Stimulated activated CD4-positive, alpha-beta T cell treated with anti-CD3 and anti-CD28 coated beads, Interleukin-1b, Interleukin-23, amount 100 ng/mL, for 48 hours (primary cell): ENCODE measurements around the gene TAF4.

Experiments used
- DNase-seq: peaks from one replicate; pipeline ENCODE4 v3.0.0-alpha.2; 2020

TAF4 gene

DNA sequence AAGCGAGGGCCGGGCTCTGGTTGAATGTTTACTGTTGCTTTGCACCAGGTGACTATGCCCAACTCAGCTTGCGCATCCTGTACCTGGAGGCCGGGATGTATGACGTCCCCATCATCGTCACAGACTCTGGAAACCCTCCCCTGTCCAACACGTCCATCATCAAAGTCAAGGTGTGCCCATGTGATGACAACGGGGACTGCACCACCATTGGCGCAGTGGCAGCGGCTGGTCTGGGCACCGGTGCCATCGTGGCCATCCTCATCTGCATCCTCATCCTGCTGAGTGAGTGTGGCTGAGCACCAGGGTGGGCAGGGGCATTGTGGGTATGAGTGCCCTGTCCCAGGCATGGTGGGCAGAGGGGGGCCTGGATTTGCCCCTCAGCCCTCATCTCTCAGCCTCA is 136.1 kb downstream of the TAF4 start:
- DNase-seq: no peak

DNA sequence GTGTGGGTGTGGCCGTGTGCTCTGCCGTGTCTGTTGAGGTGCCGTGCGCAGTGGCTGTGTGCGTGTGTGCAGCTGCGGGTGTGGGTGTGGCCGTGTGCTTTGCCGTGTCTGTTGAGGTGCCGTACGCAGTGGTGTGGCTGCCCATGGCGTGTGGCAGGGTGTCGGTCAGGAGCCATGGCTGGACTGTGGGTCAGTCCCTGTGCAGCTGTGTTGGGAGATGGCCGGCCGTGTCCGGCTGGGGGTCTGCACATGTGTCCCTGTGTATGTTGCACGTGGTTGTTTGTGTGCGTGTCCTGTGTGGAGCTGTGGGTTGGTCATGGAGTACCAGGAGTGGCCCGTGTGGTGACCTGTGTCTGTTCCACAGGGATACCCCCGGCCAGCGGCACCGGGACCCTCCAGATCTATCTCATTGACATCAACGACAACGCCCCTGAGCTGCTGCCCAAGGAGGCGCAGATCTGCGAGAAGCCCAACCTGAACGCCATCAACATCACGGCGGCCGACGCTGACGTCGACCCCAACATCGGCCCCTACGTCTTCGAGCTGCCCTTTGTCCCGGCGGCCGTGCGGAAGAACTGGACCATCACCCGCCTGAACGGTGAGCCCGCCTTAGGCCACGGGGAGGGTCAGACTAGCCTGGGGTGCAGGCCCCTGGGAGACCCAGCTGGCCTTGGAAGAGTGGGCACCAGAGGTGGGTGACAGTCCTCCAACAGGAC is 137.7 kb downstream of the TAF4 start:
- DNase-seq: no peak

DNA sequence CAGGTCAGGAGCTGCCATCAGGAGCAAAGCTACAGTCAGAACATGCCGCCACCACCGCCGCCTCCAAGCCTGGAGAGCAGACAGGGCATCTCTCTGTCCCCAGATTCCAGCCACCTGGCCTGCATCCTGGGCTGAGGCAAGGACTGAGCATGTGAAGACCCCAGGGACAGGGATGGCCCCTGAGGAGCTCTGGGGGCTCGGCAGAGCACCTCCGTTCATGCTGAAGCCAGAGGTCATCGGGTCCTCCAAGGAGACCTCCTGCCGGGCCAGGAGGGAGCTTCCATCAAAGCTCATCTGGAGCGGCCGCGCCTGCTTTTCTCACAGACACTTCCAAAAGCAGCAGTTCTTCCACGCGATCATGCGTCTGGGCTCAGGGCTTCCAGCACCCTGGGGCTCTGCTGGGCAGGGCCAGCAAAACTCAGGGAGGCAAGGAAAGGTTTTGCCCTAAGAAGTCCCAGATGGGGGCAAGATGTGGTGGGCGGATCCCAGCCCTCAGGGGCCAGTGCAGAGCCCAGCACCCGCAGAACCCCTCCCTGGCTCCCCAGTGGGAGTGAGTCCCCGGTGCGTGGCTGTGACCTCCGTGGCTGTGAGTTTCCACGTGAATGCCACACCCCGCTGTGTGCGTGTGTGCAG is 138.4 kb downstream of the TAF4 start:
- DNase-seq: no peak

DNA sequence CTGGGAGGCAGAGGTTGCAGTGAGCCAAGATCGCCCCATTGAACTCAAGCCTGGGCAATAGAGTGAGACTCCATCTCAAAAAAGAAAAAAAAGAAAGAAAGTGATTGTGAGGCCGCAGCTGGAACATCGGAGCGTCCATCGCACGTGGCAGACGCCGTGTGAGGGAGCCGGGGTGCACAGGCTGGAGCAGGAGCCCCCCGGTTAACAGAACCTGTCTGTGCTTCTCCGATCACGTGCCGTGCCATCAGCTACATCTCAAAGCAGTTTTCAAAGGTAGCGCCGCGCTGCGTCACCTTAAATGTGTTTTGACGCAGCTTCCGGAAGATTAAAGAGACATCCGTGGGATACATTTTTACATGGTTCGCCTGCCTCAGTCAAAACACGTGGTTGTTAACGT is 138.9 kb downstream of the TAF4 start:
- no peak for DNase-seq

DNA sequence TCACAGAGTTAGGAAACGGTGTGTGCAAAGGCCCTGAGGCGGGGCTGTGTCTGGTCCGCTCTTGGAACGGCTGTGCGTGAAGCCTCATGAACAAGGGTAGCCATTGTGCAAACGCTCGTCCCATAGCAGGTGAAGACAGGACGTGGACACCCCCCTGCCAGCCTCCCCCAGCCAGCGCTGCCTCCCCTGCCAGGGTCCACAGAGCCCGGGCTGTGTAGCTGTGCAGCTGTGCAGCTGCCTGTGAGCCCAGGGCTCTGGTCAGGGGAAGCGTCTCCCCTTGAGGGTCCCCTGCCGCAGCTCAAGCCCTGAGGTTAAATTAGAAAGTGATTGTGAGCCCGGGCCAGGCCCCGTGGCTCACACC is 139.4 kb downstream of the TAF4 start:
- no peak for DNase-seq

DNA sequence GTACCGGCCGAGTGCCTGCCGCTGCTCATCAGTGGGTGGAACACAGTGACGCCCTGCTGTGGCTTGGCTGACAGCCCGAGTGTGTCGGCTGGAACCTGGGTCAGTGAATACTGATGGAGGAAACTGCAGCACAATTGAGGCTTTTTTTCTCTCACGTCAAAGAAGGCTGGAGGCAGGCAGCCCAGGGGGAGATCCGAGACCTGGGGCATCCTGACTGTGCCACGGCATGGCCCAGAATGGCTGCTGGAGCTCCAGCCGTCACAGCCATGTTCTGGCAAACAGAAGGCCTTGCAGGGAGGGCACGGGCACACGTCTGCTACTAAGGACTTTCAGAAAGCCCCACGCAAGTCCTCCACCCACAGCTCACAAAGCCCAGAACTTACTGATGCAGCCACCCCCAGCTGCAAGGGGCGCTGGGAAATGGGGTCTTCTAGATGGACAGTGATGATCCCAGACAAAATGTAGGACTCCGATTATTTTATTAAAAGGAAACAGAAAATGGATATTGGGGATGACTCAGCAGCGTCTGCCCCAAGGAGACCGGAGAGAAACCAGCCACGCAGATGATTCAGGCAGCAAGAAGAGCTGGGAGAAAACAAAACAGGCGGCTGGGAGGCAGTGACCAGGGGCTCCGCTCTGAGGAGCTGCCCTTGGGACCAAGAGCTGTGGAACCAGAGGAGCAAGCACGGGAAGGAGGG is 140.0 kb downstream of the TAF4 start:
- DNase-seq: no peak

DNA sequence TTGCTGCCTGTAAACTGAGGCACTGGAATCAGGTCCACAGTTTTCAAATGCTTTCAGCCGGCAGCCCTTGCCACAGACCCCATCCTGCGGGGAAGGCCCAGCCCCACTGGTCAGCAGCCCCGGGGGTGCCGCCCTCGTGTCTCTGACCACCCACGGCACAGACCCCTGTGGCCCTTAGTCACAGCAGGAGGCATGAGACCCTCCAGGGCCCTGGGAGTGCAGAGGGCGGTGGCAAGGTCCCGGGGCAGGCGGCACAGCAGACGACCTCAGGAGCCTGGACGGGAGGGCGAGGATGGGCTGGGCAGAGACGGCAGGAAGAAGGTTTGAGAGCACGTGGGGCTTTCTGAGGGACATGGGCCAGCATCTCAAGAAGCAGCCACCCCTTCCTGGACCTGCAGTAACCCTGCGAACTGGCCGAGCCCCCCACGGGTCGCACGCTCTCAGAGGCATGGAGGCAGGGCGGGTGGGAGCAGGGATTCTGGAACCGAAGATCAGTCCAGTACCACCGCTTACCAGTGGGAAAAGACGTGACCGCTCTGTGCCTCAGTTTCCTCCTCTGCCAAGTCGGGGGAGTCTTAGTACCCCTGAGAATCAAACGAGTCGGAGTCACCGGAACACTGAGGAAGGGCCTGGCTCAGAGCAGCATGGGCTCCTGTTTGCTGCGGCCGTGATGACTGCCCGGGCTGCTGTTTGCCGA is 140.7 kb downstream of the TAF4 start:
- no peak for DNase-seq
